Activated gamma-delta T cell treated with Interleukin-2 at 50 U/mL for 16 hours (primary cell): ENCODE results near the gene EREG.
A peak's percentile ranks its signal among the peaks of the same experiment; 100 is the strongest.
"Not testable (repeated sequence)": the region's sequence is repeated elsewhere in the genome, so short reads cannot be mapped to it uniquely, and the experiment has no call there.

Experiments used
- DNase-seq: peaks from one replicate; pipeline ENCODE4 v3.0.0-alpha.2; 2020

EREG gene

GRCh38 chr4:74364652-74365491, at the start of gene EREG:
EREG (plus strand) TSS chr4:74365145; CDS start chr4:74365309, 164 bp downstream.
- DNase-seq = peak; percentile 4

- DNase-seq = no peak
Observed at GRCh38 chr4:74315376-74315775, 49.6 kb upstream of the EREG start.

DNA sequence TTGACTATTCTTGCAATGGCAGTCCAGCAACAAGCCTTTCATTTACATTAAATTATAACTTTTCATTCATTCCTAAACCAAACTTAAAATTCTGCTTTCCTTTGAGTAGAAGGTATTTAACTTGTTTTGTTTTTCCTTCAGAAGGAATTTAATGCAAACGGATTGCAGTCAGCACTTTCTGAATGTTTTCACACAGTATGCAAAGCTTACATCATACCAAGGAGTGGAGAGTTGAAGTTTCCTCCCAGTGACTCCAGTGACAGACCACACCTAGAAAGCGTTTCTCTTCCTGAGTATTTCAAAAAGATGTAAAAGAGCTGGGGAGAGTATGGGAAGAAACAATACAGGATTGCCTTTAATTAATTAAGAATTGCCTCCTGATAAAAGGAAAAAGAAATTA, 48.5 kb upstream of the EREG start:
- DNase-seq = no peak

DNA sequence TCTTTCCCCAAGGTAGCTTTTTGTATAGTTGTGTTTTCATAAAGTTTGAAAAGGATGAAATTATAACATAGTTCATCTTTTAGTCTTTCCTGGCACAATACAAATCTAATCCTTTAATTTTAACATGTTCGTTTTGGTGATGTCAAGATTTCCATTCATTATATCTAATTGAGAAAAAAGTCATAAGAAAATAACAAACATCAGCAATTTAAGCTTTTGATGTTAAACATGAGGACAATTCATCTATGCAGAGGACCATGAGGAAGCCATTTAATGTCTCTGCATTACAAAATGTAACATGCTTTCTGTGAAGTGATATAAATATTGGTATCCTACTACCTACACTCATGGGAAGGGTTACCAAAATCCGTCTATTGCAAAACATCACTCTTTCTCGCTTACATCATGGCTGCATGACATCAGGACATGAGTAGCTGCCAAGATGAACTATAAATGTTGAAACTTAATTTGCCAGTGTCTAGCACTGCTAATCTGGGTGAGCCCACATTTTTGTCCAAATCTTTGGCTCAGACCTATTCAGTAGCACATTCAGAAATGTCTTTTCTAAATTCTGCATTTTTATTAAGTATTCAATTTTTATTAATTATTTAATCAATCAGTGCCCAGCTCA, 47.2 kb upstream of the EREG start:
- no peak for DNase-seq

GRCh38 chr4:74318276-74318675, 46.7 kb upstream of the EREG start:
- DNase-seq = no peak

- DNase-seq = no peak
Observed at GRCh38 chr4:74319470-74319869, 45.5 kb upstream of the EREG start.

GRCh38 chr4:74320559-74321118, 44.3 kb upstream of the EREG start:
- no peak for DNase-seq

DNA sequence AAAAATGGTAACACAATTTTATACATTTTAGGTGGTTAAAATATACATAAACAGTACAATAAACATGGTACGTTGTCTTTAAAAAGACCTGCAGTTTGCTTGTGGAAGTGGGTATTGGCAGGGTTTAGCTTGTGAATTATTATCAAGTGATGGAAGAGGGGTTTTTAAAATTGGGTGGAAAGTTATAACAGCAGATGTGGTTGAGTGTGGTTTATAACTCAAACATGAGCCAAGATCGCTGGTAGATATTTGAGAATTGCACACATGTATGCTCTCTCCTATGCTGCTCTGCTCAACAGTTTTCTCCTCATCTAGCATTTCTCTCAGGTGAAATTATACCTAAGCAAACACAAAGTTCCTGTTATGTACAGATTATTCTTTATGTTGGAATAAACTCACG, 42.6 kb upstream of the EREG start:
- DNase-seq = no peak

DNA sequence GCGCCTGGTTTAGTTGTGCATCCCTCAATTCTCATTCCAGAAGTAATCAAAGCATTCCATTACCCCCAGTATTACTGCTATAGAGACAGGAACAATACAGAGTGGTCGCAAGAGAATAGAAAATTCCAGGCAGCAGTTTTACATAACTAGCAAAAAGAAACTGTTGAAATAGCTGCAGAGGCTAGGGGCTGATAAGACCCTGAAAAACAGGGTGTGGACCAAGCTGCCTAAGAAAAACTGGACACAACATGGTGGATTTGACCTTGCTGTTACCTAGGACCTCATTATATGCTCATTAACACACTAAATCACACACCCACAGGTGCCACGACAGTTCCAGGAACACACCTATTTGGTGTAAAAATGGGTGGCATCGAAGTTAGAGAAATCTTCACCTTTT, 41.3 kb upstream of the EREG start:
- DNase-seq = no peak

DNA sequence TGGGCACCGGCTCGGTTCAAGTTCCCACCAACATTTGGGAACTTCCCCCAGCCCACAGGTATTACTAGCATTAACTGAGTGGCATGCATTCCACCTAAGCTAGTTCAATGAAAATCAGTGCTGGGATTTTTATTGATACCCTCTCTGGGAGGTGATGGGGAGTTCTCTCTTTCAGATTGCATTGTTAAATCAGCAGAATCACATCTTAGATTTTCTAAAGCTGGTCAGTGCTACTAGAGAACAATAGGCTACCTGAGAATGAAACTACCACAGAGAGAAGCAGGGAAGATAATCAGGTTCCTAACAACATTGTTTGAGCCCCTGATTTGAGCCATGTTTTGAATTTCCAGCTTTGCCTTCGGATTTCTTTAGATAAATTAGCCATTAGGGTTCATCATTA, 40.7 kb upstream of the EREG start:
- no peak for DNase-seq

DNA sequence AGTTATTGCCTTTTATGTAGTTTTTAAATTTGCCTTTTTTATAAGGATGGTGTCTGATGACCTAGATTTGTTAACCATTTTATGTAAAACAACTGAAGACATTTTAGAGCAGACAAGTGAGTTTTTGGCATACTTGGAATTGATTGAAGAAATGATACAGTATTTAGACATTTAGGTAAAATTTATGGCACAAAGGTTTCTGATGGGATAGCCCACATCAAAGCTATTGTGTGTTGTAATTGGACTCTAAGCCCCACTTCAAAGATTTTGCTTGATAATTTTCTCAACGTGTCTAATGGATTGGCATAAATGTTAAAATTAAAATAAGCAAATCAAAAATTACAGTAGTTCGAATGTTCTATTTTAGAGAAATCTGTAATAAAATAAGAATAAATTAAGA, 39.1 kb upstream of the EREG start:
- DNase-seq = no peak

- no peak for DNase-seq
Observed at GRCh38 chr4:74327762-74328161, 37.2 kb upstream of the EREG start.

GRCh38 chr4:74328501-74328900, 36.4 kb upstream of the EREG start:
- DNase-seq = no peak

DNA sequence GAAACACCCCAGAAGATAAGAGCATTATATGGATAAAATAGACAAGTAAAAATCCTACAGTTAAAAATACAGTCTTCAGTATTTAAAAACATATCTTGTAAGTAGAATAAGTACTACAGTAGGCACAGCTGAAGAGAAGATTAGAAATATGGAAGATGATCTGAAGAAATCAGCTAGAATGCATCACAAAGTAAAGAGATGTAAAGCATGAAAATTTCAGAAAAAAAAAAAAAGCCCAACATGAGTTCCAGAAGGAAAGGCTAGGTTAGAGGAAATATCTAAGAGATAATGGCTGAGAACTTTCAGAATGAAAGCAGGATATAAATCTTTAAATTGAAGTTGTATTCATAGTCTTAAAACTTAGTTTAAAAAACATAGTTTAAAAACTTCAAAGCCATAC, 35.6 kb upstream of the EREG start:
- DNase-seq = no peak

DNA sequence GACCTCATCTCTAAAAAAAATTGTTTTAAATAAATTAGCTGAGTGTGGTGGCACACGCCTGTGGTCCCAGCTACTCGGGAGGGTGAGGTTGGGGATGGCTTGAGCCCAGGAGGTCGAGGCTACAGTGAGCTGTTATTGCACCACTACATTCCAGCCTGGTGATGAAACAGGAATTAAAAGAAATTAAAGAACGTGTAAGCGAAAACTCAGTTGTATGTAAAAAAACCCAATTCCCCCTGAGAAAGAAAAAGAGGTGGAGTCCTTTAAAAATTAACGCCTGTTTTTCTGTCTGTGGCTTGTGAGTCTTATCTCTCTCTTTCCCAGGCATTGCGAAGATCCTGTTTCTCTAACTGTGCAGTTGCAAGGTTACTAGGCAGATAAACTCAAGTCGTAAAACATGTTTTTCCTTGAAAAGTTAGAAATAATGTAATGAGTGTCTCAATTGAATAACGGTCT, 34.6 kb upstream of the EREG start:
- no peak for DNase-seq

GRCh38 chr4:74331252-74331651, 33.7 kb upstream of the EREG start:
- no peak for DNase-seq

- no peak for DNase-seq
Observed at GRCh38 chr4:74331944-74332343, 33.0 kb upstream of the EREG start.

DNA sequence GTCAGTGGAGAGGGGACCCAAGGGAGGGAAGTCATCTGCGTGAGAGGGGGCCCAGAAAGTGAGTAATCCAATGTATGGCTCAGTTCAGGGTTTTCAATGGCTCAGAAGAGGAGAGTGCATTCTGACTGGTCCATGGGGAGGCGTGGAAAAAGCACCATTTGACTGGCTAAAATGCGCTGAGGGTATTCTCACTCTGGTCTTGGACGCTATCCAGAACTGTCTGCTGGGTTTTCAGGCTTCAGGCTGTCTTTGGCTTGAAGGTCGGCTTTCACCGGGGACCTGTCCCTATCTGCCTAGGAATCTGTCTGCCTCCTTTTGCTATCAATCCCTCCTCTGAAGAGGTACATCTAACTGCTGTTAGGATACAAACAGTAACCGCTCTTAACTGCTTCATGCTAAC, 30.3 kb upstream of the EREG start:
- no peak for DNase-seq

- no peak for DNase-seq
Observed at GRCh38 chr4:74335341-74336021, 29.5 kb upstream of the EREG start.

- DNase-seq = no peak
Observed at GRCh38 chr4:74338792-74339333, 26.1 kb upstream of the EREG start.

DNA sequence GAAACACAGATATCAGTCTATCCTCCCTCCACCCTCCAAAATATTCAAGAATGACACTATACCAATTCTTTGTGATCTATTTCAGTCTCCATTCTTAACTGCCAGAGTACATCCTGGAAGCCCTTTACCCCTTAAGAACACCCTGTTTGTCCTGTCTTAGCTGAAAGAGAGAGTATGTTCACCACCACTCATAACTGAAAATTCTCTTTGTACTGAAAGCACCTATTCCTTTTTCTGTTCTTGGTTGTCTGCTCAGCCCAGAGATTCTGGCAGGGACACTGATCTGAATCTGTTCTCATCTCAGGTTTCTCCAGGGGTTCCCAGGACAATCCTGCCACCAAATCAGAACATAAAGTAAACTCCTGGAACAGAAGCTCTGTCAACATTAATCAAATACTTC, 25.4 kb upstream of the EREG start:
- DNase-seq = no peak

DNA sequence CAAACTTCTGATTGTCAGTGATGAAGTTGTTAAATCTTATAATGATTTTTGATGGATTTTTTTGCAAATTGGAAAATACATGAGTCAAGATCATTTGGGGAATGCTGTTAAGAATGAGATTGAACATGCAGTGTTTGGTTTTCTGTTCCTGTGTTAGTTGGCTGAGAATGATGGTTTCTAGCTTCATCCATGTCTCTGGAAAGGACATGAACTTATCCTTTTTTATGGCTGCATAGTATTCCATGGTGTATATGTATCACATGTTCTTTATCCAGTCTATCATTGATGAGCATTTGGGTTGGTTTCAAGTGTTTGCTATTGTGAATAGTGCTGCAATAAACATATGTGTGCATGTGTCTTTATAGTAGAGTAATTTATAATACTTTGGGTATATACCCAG, 24.5 kb upstream of the EREG start:
- not testable (repeated sequence) for DNase-seq

DNA sequence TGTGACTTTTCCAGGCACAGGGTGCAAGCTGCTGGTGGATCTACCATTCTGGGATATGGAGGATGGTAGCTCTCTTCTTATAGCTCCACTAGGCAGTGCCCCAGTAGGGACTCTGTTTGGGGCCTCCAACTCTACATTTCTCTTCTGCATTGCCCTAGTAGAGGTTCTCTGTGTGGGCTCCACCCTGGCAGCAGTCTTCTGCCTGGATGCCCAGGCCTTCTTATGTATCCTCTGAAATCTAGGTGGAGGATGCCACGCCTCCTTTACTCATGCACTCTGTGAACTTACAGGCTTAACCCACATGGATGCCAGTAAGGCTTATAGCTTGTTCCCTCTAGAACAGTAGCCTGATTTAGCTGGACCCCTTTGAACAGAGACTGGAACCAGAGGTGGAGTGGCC, 20.9 kb upstream of the EREG start:
- DNase-seq = no peak
